CD4-positive, alpha-beta memory T cell (primary cell): ENCODE measurements around the gene ALK. TPM values are rescaled to one million over a fixed set of nuclear protein-coding genes. Genes with fewer than 3 reads are reported as not detected.

Source experiments
- CTCF ChIA-PET: fragments of 350-600 bp; sonication (Branson Sonifier 250); formaldehyde crosslinking; loops from one replicate; lab custom pipeline; 2021; ENCODE audit warnings: inconsistent platforms; ENCODE audit not compliant: partially characterized antibody; lab: Charles Lee
- POLR2A ChIA-PET: fragments of 350-600 bp; sonication (Branson Sonifier 250); formaldehyde crosslinking; loops from one replicate; lab custom pipeline; 2021; ENCODE audit not compliant: partially characterized antibody; lab: Charles Lee
- DNase-seq, 5 donors: peaks; one replicate each; pipeline versions ENCODE4 v3.0.0 to v3.0.0-alpha.2; 2020 to 2022; ENCODE audit warnings: mixed read lengths in 1 of 5
- H3K27ac ChIP-seq: one replicate; pipeline ENCODE4 v1.7.0; 2013; ENCODE audit warnings: low read depth, low read length
- H3K27me3 ChIP-seq: 2 replicates; pipeline ENCODE4 v1.7.0; 2013; ENCODE audit warnings: mild to moderate bottlenecking, low read length, moderate library complexity; ENCODE audit not compliant: insufficient read depth
- H3K36me3 ChIP-seq: 2 replicates; pipeline ENCODE4 v1.7.0; 2013; ENCODE audit warnings: mild to moderate bottlenecking, low read length, moderate library complexity; ENCODE audit not compliant: insufficient read depth
- H3K4me1 ChIP-seq: 2 replicates; pipeline ENCODE4 v1.7.0; 2013; ENCODE audit warnings: mild to moderate bottlenecking, low read length, moderate library complexity; ENCODE audit not compliant: insufficient read depth
- H3K4me3 ChIP-seq, 2 donors: one replicate each; pipeline ENCODE4 v1.7.0; 2013; ENCODE audit warnings: low read length in 2 of 2, mild to moderate bottlenecking in 1 of 2
- H3K9me3 ChIP-seq, 2 donors: one replicate each; pipeline ENCODE4 v1.7.0; 2013; ENCODE audit warnings: low read length in 2 of 2, control low read depth in 1 of 2; ENCODE audit not compliant: control insufficient read depth in 1 of 2
- H3K27ac Mint-ChIP-seq, 7 donors: one replicate each; pipeline ENCODE4 v1.8.0; 2020 to 2021; ENCODE audit warnings: mixed read lengths in 7 of 7, mild to moderate bottlenecking in 6 of 7, inconsistent platforms in 3 of 7, moderate library complexity in 3 of 7
- H3K27me3 Mint-ChIP-seq, 2 donors: one replicate each; pipeline ENCODE4 v1.8.0; 2020 to 2021; ENCODE audit warnings: mixed read lengths in 2 of 2
- H3K36me3 Mint-ChIP-seq, 2 donors: one replicate each; pipeline ENCODE4 v1.8.0; 2020 to 2021; ENCODE audit warnings: mixed read lengths in 2 of 2, inconsistent platforms in 1 of 2, mild to moderate bottlenecking in 1 of 2
- H3K4me1 Mint-ChIP-seq, 4 donors: one replicate each; pipeline ENCODE4 v1.8.0; 2020 to 2021; ENCODE audit warnings: mixed read lengths in 4 of 4, mild to moderate bottlenecking in 1 of 4
- H3K4me3 Mint-ChIP-seq, 8 donors: one replicate each; pipeline ENCODE4 v1.8.0; 2020 to 2021; ENCODE audit warnings: mixed read lengths in 8 of 8, mild to moderate bottlenecking in 7 of 8, moderate library complexity in 6 of 8, inconsistent platforms in 3 of 8
- H3K9me3 Mint-ChIP-seq, 8 donors: one replicate each; pipeline ENCODE4 v1.8.0; 2020 to 2021; ENCODE audit warnings: mixed read lengths in 8 of 8, mild to moderate bottlenecking in 5 of 8, inconsistent platforms in 3 of 8, moderate library complexity in 1 of 8
- intact Hi-C: fragments of 100-400 bp; cut with micrococcal nuclease; formaldehyde crosslinking; loops from one replicate; pipeline ENCODE4 v1.15.1; 2023
- polyA plus RNA-seq, 2 donors: library from polyadenylated mRNA; unstranded; fragments of 300-500 nt; fragmentation: Illumina TruSeq; gene quantifications; one replicate each; pipeline ENCODE4 v1.2.3, GENCODE V29; 2021
- total RNA-seq, 2 experiments: library from RNA; stranded (reverse); gene quantifications; one replicate each; pipeline ENCODE4 v1.2.3, GENCODE V29; 2021

Gene ALK
- total and polyA plus RNA-seq, 4 experiments from 2014 or later: 0.07 TPM; not detected in 3

- Mint-ChIP-seq H3K27ac (no peak overlapping the region), H3K9me3 (peaks cover 0 to 3% (median 0%) of the 10 kb centered on the region in 8 donors), H3K36me3 (no peaks in the 10 kb centered on the region), H3K27me3 (peaks cover 7 to 15% of the 10 kb centered on the region in 2 donors), H3K4me3 (no peak overlapping the region), H3K4me1 (no peaks in the 10 kb centered on the region)
- no peak for DNase-seq
- Histone ChIP-seq H3K4me3 (no peak overlapping the region), H3K36me3 (no peaks in the 10 kb centered on the region), H3K4me1 (no peaks in the 10 kb centered on the region), H3K27me3 (peaks cover 4% of the 10 kb centered on the region), H3K9me3 (no peaks in the 10 kb centered on the region), H3K27ac (no peak overlapping the region)
- ChIA-PET POLR2A (no interaction called here), CTCF (interaction anchor here (1.1 kb wide), 1 partner anchor 9 kb away, joined by 4 read pairs; no protein-coding TSS in a partner anchor)
- intact Hi-C loops: no loop called here
Measured at GRCh38 chr2:29370173-29370572, 551.2 kb downstream of the ALK start.

GRCh38 chr2:29368659-29369040 lies 552.7 kb downstream of the ALK start:
- ChIA-PET POLR2A (no interaction called here), CTCF (no interaction called here)
- no peaks in the 10 kb centered on the region for H3K36me3 Mint-ChIP-seq
- no peaks in the 10 kb centered on the region for H3K4me1 Mint-ChIP-seq
- Histone ChIP-seq H3K36me3 (no peaks in the 10 kb centered on the region), H3K4me1 (no peaks in the 10 kb centered on the region), H3K27me3 (peaks cover 4% of the 10 kb centered on the region), H3K4me3 (no peak overlapping the region), H3K9me3 (no peaks in the 10 kb centered on the region), H3K27ac (no peak overlapping the region)
- DNase-seq: no peak
- no peak overlapping the region for H3K4me3 Mint-ChIP-seq
- no peak overlapping the region for H3K27ac Mint-ChIP-seq
- intact Hi-C loops: no loop called here
- H3K27me3 Mint-ChIP-seq: peaks cover 10 to 18% of the 10 kb centered on the region in 2 donors
- H3K9me3 Mint-ChIP-seq: peaks cover 0 to 3% (median 0%) of the 10 kb centered on the region in 8 donors

GRCh38 chr2:29367986-29368658 lies 553.3 kb downstream of the ALK start:
- Histone ChIP-seq H3K27ac (no peak overlapping the region), H3K27me3 (peaks cover 4% of the 10 kb centered on the region), H3K4me3 (no peak overlapping the region), H3K9me3 (no peaks in the 10 kb centered on the region), H3K4me1 (no peaks in the 10 kb centered on the region), H3K36me3 (no peaks in the 10 kb centered on the region)
- Mint-ChIP-seq H3K9me3 (peaks cover 0 to 4% (median 0%) of the 10 kb centered on the region in 8 donors), H3K36me3 (no peaks in the 10 kb centered on the region), H3K27ac (no peak overlapping the region), H3K4me3 (no peak overlapping the region), H3K4me1 (no peaks in the 10 kb centered on the region), H3K27me3 (peaks cover 10 to 18% of the 10 kb centered on the region in 2 donors)
- no peak for DNase-seq
- ChIA-PET POLR2A (no interaction called here), CTCF (no interaction called here)
- intact Hi-C loops: no loop called here

- Histone ChIP-seq H3K4me3 (no peak overlapping the region), H3K36me3 (no peaks in the 10 kb centered on the region), H3K27ac (no peak overlapping the region), H3K9me3 (no peaks in the 10 kb centered on the region), H3K27me3 (peaks cover 8% of the 10 kb centered on the region), H3K4me1 (no peaks in the 10 kb centered on the region)
- Mint-ChIP-seq H3K27ac (no peak overlapping the region), H3K4me1 (no peaks in the 10 kb centered on the region), H3K36me3 (no peaks in the 10 kb centered on the region), H3K27me3 (peaks cover 12 to 16% of the 10 kb centered on the region in 2 donors), H3K4me3 (no peak overlapping the region), H3K9me3 (peaks cover 0 to 6% (median 0%) of the 10 kb centered on the region in 8 donors)
- POLR2A ChIA-PET: no interaction called here
- CTCF ChIA-PET: no interaction called here
- no peak for DNase-seq
- intact Hi-C loops: no loop called here
Measured at GRCh38 chr2:29363111-29363510, 558.3 kb downstream of the ALK start.

- Histone ChIP-seq H3K4me3 (no peak overlapping the region), H3K36me3 (no peaks in the 10 kb centered on the region), H3K27ac (no peak overlapping the region), H3K4me1 (no peaks in the 10 kb centered on the region), H3K27me3 (peaks cover 4% of the 10 kb centered on the region), H3K9me3 (no peaks in the 10 kb centered on the region)
- intact Hi-C loops: no loop called here
- H3K36me3 Mint-ChIP-seq: no peaks in the 10 kb centered on the region
- H3K27ac Mint-ChIP-seq: no peak overlapping the region
- H3K4me3 Mint-ChIP-seq: no peak overlapping the region
- H3K4me1 Mint-ChIP-seq: no peaks in the 10 kb centered on the region
- POLR2A ChIA-PET: no interaction called here
- no peak for DNase-seq
- CTCF ChIA-PET: interaction anchor here (0.5 kb wide), 1 partner anchor 1192 kb away, joined by 3 read pairs; no protein-coding TSS in a partner anchor
- H3K9me3 Mint-ChIP-seq: peaks cover 0 to 5% (median 0%) of the 10 kb centered on the region in 8 donors
- peaks cover 12 to 18% of the 10 kb centered on the region in 2 donors for H3K27me3 Mint-ChIP-seq
Measured at GRCh38 chr2:29361231-29361630, 560.2 kb downstream of the ALK start.

- CTCF ChIA-PET: no interaction called here
- POLR2A ChIA-PET: no interaction called here
Measured at GRCh38 chr2:29360016-29360784, 561.2 kb downstream of the ALK start.

GRCh38 chr2:29353403-29353991 lies 567.9 kb downstream of the ALK start:
- ChIA-PET CTCF (interaction anchor here (0.7 kb wide), 1 partner anchor 10 kb away, joined by 3 read pairs; no protein-coding TSS in a partner anchor), POLR2A (no interaction called here)
- no peaks in the 10 kb centered on the region for H3K27me3 ChIP-seq
- H3K4me3 Mint-ChIP-seq: no peak overlapping the region
- no peaks in the 10 kb centered on the region for H3K4me1 ChIP-seq
- no peaks in the 10 kb centered on the region for H3K36me3 Mint-ChIP-seq
- no peaks in the 10 kb centered on the region for H3K36me3 ChIP-seq
- no peaks in the 10 kb centered on the region for H3K4me1 Mint-ChIP-seq
- intact Hi-C loops: no loop called here
- no peaks in the 10 kb centered on the region for H3K9me3 ChIP-seq
- H3K9me3 Mint-ChIP-seq: no peaks in the 10 kb centered on the region
- no peak overlapping the region for H3K4me3 ChIP-seq
- H3K27ac Mint-ChIP-seq: no peak overlapping the region
- peaks cover 7 to 9% of the 10 kb centered on the region in 2 donors for H3K27me3 Mint-ChIP-seq
- no peak for DNase-seq
- H3K27ac ChIP-seq: no peak overlapping the region

More at GRCh38 chr2:29360016-29360784, 561.2 kb downstream of the ALK start:
- Mint-ChIP-seq H3K27me3 (peaks cover 9 to 18% of the 10 kb centered on the region in 2 donors), H3K9me3 (peaks cover 0 to 3% (median 0%) of the 10 kb centered on the region in 8 donors), H3K27ac (no peak overlapping the region), H3K4me1 (no peaks in the 10 kb centered on the region), H3K4me3 (no peak overlapping the region), H3K36me3 (no peaks in the 10 kb centered on the region)
- H3K27ac ChIP-seq: no peak overlapping the region
- no peak overlapping the region for H3K4me3 ChIP-seq
- H3K9me3 ChIP-seq: no peaks in the 10 kb centered on the region
- H3K36me3 ChIP-seq: no peaks in the 10 kb centered on the region
- no peaks in the 10 kb centered on the region for H3K4me1 ChIP-seq
- peaks cover 4% of the 10 kb centered on the region for H3K27me3 ChIP-seq
- intact Hi-C loops: no loop called here
- no peak for DNase-seq
